Panc1 (cell line): ENCODE measurements around the gene SSC4D. TPM values are rescaled to one million over a fixed set of nuclear protein-coding genes. Genes with fewer than 3 reads are reported as not detected.
A peak's percentile ranks its signal among the peaks of the same experiment; 100 is the strongest.
"Not testable (repeated sequence)": the region's sequence is repeated elsewhere in the genome, so short reads cannot be mapped to it uniquely, and the experiment has no call there.

Experiments
- ATAC-seq: fragments of 200-7000 bp; cut with Tn5 transposase; 2 replicates; pipeline ENCODE4 v1.9.1; 2020; ENCODE audit warnings: mild to moderate bottlenecking, moderate library complexity
- BruUV-seq: library from RNA; stranded (reverse); fragments of 400-500 nt; replicated peaks from 2 replicates; lab custom pipeline; 2021; lab: Mats Ljungman, UMichigan
- CTCF ChIA-PET: fragments of 300-600 bp; sonication (Branson Sonifier 250); formaldehyde crosslinking; loops from one replicate; lab custom pipeline; 2022; ENCODE audit warnings: antibody characterized with exemption; lab: Charles Lee
- POLR2A ChIA-PET: fragments of 300-600 bp; sonication (Branson Sonifier 250); formaldehyde crosslinking; loops from one replicate; lab custom pipeline; 2022; ENCODE audit warnings: antibody characterized with exemption; lab: Charles Lee
- DNase-seq: peaks from one replicate; pipeline ENCODE4 v3.0.0-alpha.2; 2010; ENCODE audit warnings: low read depth, low spot score
- H3K27ac ChIP-seq: 2 replicates; pipeline ENCODE4 v1.5.1; 2011; ENCODE audit warnings: mild to moderate bottlenecking, low read length, inconsistent platforms
- H3K27me3 ChIP-seq: fragments of 200-500 bp; sonication (Bioruptor generic); 2 replicates; pipeline ENCODE4 v1.6.0; 2014; ENCODE audit warnings: low read length, inconsistent platforms; ENCODE audit not compliant: control insufficient read depth, insufficient read depth
- H3K36me3 ChIP-seq: fragments of 200-500 bp; sonication (Bioruptor generic); 2 replicates; pipeline ENCODE4 v1.5.1; 2014; ENCODE audit warnings: inconsistent platforms, mild to moderate bottlenecking, low read length, moderate library complexity; ENCODE audit not compliant: control insufficient read depth, insufficient read depth
- H3K4me1 ChIP-seq: 2 replicates; pipeline ENCODE4 v1.5.1; 2011; ENCODE audit warnings: inconsistent platforms, mild to moderate bottlenecking, low read length, moderate library complexity; ENCODE audit not compliant: control insufficient read depth, insufficient read depth
- H3K4me3 ChIP-seq, 2 experiments: 2 replicates each; pipeline ENCODE4 v1.5.1; 2011 to 2012; ENCODE audit warnings: low read depth in 2 of 2, low read length in 2 of 2, mild to moderate bottlenecking in 2 of 2, inconsistent platforms in 1 of 2, moderate library complexity in 1 of 2
- H3K9me3 ChIP-seq: fragments of 200-500 bp; sonication (Bioruptor generic); 2 replicates; pipeline ENCODE4 v1.5.1; 2014; ENCODE audit warnings: low read depth, mild to moderate bottlenecking, inconsistent platforms, low read length, moderate library complexity; ENCODE audit not compliant: control insufficient read depth, insufficient read depth
- CTCF ChIP-seq: fragments of 450-650 bp; IDR thresholded peaks from 2 replicates; pipeline ENCODE4 v1.5.1; 2017; ENCODE audit warnings: mild to moderate bottlenecking
- POLR2AphosphoS5 ChIP-seq: IDR thresholded peaks from 2 replicates; pipeline ENCODE4 v1.6.1; 2012; ENCODE audit warnings: mild to moderate bottlenecking, low read depth, low read length, moderate library complexity
- SIN3A ChIP-seq: IDR thresholded peaks from 2 replicates; pipeline ENCODE4 v1.6.1; 2012; ENCODE audit warnings: low read depth, mild to moderate bottlenecking, low read length, moderate library complexity, borderline replicate concordance; ENCODE audit not compliant: insufficient read depth
- TCF7L2 ChIP-seq: IDR thresholded peaks from 2 replicates; pipeline ENCODE4 v1.6.1; 2011; ENCODE audit warnings: mild to moderate bottlenecking, low read depth, low read length, inconsistent platforms
- in situ Hi-C: cut with HindIII; loops from 2 replicates; pipeline ENCODE4 v1.10.0; 2016; ENCODE audit warnings: low sequenced_read_pairs, low pct_unique_long_range_greater_than_20kb
- intact Hi-C: fragments of 100-400 bp; cut with micrococcal nuclease; formaldehyde crosslinking; loops from one replicate; pipeline ENCODE4 v1.10.0; 2022; ENCODE audit not compliant: unreplicated experiment
- total RNA-seq: library from RNA; stranded (reverse); gene quantifications from one replicate; pipeline ENCODE4 v1.2.1, GENCODE V29; 2021; ENCODE audit not compliant: unreplicated experiment
- TF ChIP-seq, protein P1 (sequence below), 2 experiments: IDR thresholded peaks; 2 replicates each; pipeline ENCODE4 v1.6.1; 2011 to 2012; ENCODE audit warnings: low read depth in 2 of 2, control low read depth in 1 of 2, low read length in 1 of 2, mild to moderate bottlenecking in 1 of 2, moderate library complexity in 1 of 2; ENCODE audit not compliant: insufficient read depth in 1 of 2

SSC4D gene
- total RNA-seq, 1 experiment from 2014 or later = 1.6 TPM

GRCh38 chr7:76423666-76424412 is 14.3 kb upstream of the SSC4D start:
- Histone ChIP-seq H3K9me3 (no peaks in the 10 kb centered on the region), H3K36me3 (no peaks in the 10 kb centered on the region), H3K27me3 (no peaks in the 10 kb centered on the region), H3K27ac (no peak overlapping the region), H3K4me3 (no peak overlapping the region), H3K4me1 (peaks cover 4% of the 10 kb centered on the region; the same call in 1 of the 2 replicates)
- BruUV-seq = TSS peak; percentile 58
- ChIA-PET POLR2A (no interaction called here), CTCF (no interaction called here)
- intact Hi-C loops = no loop called here
- TF ChIP-seq, protein P1, sequence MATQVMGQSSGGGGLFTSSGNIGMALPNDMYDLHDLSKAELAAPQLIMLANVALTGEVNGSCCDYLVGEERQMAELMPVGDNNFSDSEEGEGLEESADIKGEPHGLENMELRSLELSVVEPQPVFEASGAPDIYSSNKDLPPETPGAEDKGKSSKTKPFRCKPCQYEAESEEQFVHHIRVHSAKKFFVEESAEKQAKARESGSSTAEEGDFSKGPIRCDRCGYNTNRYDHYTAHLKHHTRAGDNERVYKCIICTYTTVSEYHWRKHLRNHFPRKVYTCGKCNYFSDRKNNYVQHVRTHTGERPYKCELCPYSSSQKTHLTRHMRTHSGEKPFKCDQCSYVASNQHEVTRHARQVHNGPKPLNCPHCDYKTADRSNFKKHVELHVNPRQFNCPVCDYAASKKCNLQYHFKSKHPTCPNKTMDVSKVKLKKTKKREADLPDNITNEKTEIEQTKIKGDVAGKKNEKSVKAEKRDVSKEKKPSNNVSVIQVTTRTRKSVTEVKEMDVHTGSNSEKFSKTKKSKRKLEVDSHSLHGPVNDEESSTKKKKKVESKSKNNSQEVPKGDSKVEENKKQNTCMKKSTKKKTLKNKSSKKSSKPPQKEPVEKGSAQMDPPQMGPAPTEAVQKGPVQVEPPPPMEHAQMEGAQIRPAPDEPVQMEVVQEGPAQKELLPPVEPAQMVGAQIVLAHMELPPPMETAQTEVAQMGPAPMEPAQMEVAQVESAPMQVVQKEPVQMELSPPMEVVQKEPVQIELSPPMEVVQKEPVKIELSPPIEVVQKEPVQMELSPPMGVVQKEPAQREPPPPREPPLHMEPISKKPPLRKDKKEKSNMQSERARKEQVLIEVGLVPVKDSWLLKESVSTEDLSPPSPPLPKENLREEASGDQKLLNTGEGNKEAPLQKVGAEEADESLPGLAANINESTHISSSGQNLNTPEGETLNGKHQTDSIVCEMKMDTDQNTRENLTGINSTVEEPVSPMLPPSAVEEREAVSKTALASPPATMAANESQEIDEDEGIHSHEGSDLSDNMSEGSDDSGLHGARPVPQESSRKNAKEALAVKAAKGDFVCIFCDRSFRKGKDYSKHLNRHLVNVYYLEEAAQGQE (IDR thresholded peaks at IDR 0.05; ENCODE audit: insufficient read depth in 1 of 2, low read depth in 2 of 2, low read length in 1 of 2) = no peak
- TF ChIP-seq CTCF (no peak), SIN3A (no peak), TCF7L2 (no peak), POLR2AphosphoS5 (no peak)
- in situ Hi-C loops = no loop called here
- ATAC-seq (0 out of 2 replicates have a peak, but pooled peaks have one; percentile 2), DNase-seq (no peak)

GRCh38 chr7:76421097-76421496 is 11.6 kb upstream of the SSC4D start:
- ATAC-seq (peak; percentile 82), DNase-seq (peak; percentile 86)
- CTCF ChIA-PET, intact Hi-C loops, H3K27me3 ChIP-seq, H3K9me3 ChIP-seq, H3K27ac ChIP-seq, POLR2A ChIA-PET, H3K4me1 ChIP-seq, H3K4me3 ChIP-seq, in situ Hi-C loops, BruUV-seq, H3K36me3 ChIP-seq: not testable (repeated sequence)

- BruUV-seq, DNase-seq, in situ Hi-C loops: not testable (repeated sequence)
These were observed 8.3 kb upstream of the SSC4D start for GRCh38 chr7:76417654-76418310.

More at GRCh38 chr7:76417654-76418310, 8.3 kb upstream of the SSC4D start:
- H3K27ac ChIP-seq, intact Hi-C loops, H3K36me3 ChIP-seq, H3K27me3 ChIP-seq, POLR2A ChIA-PET, H3K4me1 ChIP-seq, H3K4me3 ChIP-seq, H3K9me3 ChIP-seq, ATAC-seq, CTCF ChIA-PET: not testable (repeated sequence)
